ENCODE measurements around the gene CEP20. TPM values are rescaled to one million over a fixed set of nuclear protein-coding genes. Genes with fewer than 3 reads are reported as not detected.

Gene CEP20
- total and polyA plus RNA-seq, 10 of the 15 experiments (the other 5 are each of a cell fraction or from before 2014, with no cell fraction given) = 33.4 to 57.8 (median 52.6) TPM

DNA sequence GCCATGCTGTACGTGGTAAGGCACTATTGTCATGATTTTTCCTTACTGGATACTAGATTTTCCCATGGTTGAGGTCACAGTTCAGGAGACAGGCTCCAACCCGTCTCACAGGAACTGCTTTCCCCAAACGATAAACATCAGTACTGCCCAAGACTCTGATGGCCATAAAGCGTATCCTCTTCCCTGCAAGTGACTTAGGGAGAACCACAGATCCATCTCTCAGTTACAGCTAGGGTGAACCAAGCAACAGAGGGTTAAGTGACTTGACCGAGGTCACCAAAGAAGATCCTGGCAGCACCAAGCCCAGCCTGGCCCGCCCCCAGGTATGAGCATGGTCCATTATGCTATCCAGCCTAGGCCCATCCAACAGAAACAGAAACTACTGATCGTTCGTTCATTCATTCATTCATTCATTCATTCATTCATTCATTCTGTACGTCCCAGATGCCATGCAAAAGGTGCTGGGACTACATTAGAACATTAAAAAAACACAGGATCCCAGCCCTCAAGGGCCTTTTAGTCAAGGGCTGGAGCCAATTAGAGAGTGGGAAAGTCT is 62.6 kb downstream of the CEP20 start:
- Histone ChIP-seq H3K27me3 (replicated peaks in 1 of 2; ENCODE audit: control insufficient read depth in 2 of 2, insufficient read depth in 2 of 2, low read length in 1 of 2) (no peaks in the 10 kb centered on the region), H3K4me2 (ENCODE audit: control insufficient read depth, insufficient read depth) (no peak overlapping the region), H3K36me3 (ENCODE audit: control insufficient read depth in 2 of 2, insufficient read depth in 2 of 2, low read length in 1 of 2) (no peaks in the 10 kb centered on the region), H3K4me3 (no peak overlapping the region), H3K4me1 (ENCODE audit: control insufficient read depth, insufficient read depth, low read length) (no peaks in the 10 kb centered on the region), H4K20me1 (ENCODE audit: control insufficient read depth, insufficient read depth) (no peaks in the 10 kb centered on the region), H3K79me2 (ENCODE audit: control insufficient read depth, insufficient read depth, low read length) (no peaks in the 10 kb centered on the region), H3K27ac (ENCODE audit: control insufficient read depth, insufficient read depth) (no peak overlapping the region), H2AFZ (ENCODE audit: control insufficient read depth, low read depth, low read length) (no peak overlapping the region), H3K9ac (ENCODE audit: control insufficient read depth, insufficient read depth, low read length) (no peak overlapping the region), H3K9me3 (replicated peaks; ENCODE audit: control insufficient read depth, insufficient read depth, low read length) (no peaks in the 10 kb centered on the region)
- intact Hi-C loops (cut with micrococcal nuclease; ENCODE audit: unreplicated experiment) (no loop called here), in situ Hi-C loops (cut with MboI) (no loop called here)
- FAIRE-seq = no peak
- CTCF ChIA-PET = interaction anchor here (0.6 to 0.7 kb wide), 2 partner anchors 1459 to 1739 kb away, joined by 3 to 4 read pairs; no protein-coding TSS in a partner anchor
- POLR2A ChIA-PET = interaction anchor here (0.6 kb wide), 2 partner anchors 61 to 137 kb away, joined by 3 read pairs; no protein-coding TSS in a partner anchor
- 33% methylated on average over 9 of the region's 9 CpGs for WGBS (ENCODE audit: insufficient coverage, insufficient replicate concordance, low lambda C conversion rate, missing lambda C conversion rate)
- SMC1A ChIA-PET (ENCODE audit: uncharacterized antibody, unreplicated experiment) = interaction anchor here (0.9 kb wide), 1 partner anchor 338 kb away, joined by 3 read pairs; no protein-coding TSS in a partner anchor
- no peak for DNase-seq (ENCODE audit: low read depth, low spot score)
- TF ChIP-seq, protein P1, sequence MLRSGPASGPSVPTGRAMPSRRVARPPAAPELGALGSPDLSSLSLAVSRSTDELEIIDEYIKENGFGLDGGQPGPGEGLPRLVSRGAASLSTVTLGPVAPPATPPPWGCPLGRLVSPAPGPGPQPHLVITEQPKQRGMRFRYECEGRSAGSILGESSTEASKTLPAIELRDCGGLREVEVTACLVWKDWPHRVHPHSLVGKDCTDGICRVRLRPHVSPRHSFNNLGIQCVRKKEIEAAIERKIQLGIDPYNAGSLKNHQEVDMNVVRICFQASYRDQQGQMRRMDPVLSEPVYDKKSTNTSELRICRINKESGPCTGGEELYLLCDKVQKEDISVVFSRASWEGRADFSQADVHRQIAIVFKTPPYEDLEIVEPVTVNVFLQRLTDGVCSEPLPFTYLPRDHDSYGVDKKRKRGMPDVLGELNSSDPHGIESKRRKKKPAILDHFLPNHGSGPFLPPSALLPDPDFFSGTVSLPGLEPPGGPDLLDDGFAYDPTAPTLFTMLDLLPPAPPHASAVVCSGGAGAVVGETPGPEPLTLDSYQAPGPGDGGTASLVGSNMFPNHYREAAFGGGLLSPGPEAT (IDR thresholded peaks at IDR 0.05; ENCODE audit: low read depth) = no peak
- TF ChIP-seq RFX5 (IDR thresholded peaks at IDR 0.05; ENCODE audit: low read depth, low read length) (no peak), BMI1 (IDR thresholded peaks at IDR 0.05; ENCODE audit: borderline replicate concordance) (no peak), ZNF24 (IDR thresholded peaks at IDR 0.05) (peak; percentile 75; the same call in 1 of the 2 replicates)
- no TSS peak for BruUV-seq (replicated peaks)
- RAD21 ChIA-PET (ENCODE audit: unreplicated experiment) = interaction anchor here (0.6 kb wide), 1 partner anchor 59 kb away, joined by 3 read pairs; no protein-coding TSS in a partner anchor
- no peak for ATAC-seq
